Measurements from ENCODE around the gene ZNF716. TPM values are rescaled to one million over a fixed set of nuclear protein-coding genes. Genes with fewer than 3 reads are reported as not detected.
"Not testable (repeated sequence)": the region's sequence is repeated elsewhere in the genome, so short reads cannot be mapped to it uniquely, and the experiment has no call there.

Gene ZNF716
- total RNA-seq = not detected

- DNase-seq = no peak
These were observed at the start of gene ZNF716 for GRCh38 chr7:57449904-57450303. ZNF716 (plus strand) TSS chr7:57450177; CDS start chr7:57450289, 112 bp downstream.

DNA sequence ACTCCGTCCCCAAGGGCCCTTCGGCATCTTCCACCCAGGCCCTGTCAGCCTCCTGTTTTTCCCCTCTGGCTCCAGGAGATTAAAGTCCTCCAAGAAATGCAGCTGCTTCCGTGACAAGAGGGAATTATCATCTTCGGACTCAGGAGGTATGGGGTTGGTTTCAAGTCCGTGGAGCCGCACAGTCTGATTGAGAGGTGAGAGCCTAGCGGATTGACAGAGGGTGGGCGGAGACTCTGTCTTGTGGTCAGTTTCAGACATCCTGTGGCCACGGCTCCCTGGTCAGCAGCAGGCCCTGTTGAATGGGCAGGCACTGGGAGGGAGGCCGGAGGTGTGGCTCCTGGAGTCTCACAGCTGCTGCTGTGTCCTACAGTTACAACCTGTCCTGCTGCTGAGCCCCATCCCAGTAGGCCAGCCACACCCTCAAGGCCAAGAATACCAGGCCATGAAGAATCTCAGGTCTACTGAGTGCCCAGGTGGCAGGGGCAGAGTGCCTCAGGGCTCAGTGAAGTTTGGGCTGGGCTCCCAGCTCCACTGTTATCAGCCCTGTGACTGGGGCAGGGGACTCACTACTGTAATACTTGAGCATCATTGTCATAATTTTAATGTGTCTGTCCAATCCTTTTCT, 49.3 kb upstream of the ZNF716 start:
- DNase-seq = no peak

DNA sequence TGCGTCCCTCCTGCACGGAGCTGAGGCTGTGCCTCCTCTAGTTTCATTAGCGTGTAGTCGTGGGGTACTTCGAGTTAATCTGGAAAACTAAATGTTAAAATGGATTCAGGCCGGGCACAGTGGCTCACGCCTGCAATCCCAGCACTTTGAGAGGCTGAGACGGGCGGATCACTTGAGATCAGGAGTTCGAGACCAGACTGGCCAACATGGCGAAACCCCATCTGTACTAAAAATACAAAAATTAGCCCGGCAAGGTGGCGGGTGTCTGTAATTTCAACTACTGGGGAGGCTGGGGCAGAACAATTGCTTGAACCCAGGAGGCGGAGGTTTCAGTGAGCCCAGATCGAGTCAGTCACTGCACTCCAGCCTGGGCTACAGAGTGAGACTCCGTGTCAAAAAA, 46.9 kb upstream of the ZNF716 start:
- DNase-seq = not testable (repeated sequence)

DNA sequence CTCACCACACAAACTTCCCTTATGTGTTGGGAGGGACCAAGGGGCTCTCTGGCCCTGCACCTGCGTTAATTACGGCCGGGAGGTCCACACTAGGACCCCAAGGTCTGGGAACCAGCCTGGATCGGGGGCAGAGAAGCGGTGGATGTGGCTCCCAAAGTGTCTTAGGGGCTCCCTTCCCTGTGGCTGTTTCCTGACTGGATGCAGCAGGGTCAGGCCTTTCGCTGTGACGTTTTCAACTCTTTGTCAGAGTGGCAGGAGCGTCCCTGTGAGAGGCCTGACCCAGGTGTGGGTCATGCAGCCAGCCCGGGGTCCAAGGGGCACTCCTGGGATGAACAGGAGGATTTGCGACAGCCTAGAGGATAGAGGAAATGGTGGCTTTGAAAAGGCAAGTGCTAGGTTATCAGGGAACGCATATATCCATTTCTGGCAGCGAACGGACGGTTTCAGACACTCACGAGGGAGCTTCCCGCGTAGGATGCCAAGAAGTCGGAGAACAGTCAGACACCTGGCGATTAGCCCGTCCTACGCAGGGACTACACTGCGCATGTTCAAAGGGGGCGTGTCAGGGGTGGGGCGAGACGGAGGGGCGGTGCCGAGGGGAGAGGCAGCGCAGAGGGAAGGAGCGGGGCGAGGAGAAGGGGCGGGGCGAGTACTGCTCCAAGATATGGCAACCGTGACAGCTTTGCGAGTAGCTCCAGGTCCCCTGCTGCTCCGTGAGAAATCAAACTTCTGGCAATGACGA, 46.2 kb upstream of the ZNF716 start:
- DNase-seq = no peak

DNA sequence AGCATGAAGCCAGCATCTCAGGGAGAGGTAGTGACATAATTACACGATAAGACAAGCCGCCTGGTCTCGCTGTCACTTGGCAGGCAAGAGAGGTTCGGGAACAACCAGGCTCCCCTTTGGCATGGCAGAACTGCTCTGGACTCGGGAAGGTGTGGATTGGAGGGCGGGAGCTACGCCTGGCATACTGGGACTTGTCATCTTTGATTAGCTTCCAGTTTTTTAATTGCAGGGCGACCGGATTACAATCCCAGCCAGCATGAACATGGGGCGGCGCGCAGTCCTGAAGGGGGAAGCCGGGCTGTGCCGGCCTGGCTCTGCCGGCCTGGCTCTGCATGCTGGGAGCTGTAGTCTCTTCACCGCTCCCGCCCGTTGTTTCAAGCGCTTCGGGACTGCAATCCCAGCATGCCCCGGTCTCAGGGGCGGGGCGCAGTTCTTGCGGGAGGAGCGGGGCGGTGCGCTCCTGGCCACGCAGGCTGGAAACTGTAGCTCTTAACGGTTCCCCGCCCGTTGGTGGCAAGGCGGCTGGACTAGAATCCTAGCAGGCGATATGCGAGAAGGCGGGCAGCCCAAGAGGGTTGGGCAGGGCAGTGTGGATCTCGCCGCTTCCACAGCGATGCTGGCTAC, 45.5 kb upstream of the ZNF716 start:
- DNase-seq = no peak

DNA sequence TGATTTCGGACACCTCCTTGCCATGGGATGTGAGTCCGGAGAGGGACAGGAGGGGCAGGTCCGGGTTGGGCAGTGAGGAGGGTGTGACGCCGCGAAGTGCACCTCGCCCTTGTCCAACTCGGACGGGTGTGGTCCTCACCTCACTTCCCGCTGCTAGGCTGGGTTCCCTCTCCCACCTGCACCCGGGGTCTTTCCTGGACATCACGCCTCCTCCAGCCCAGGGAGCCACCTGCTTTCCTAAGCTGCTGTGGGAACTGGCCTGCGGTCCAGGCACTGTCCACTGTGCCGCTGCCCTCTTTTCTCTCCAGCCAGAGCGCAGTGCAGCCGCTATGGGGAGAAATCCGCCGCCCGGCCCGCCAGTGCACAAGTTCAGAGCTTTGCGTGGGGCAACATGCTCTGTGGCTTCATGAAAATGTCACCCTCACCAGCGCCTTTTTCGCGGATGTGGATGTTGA, 45.0 kb upstream of the ZNF716 start:
- DNase-seq = no peak

DNA sequence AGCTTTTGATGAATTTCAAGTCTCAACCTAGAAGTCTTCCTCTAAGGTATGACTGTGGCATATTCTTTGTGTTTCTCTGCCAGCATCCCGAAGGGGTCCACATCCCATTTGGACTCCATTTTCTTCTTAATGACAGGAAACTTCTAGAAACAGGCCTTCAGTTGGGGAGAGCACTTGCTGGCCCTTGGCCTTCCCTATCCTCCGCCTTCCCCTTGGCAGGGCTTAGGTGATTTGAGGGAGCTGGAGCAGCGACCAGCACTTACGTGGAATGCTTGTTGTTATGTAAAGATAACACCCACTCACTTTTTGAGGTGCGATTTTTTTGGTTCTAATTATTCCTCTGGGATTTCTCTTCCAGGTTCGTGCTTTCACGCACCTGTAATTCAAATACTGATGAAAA, 42.9 kb upstream of the ZNF716 start:
- DNase-seq = no peak

- no peak for DNase-seq
These were observed 37.8 kb upstream of the ZNF716 start for GRCh38 chr7:57412168-57412567.

DNA sequence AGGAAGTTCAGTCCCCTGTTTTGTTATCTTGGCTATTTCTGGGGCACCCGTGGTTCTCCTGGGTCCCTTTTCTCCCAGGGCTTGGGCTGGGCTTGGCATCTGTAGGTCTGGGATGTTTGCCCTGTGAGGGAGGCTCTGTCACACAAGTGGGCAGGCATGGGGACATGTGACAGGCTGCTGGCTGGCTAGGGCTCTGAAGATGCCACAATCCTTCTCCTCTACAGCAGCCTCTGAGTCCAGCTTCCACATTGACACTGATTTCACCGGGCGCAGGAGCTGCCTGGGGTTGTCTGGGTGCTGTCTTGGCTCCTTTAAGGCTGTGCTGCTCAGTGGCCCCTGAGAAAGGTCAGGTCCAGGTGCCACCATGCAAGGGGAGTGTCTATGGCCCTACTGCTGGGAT, 37.4 kb upstream of the ZNF716 start:
- DNase-seq = no peak

DNA sequence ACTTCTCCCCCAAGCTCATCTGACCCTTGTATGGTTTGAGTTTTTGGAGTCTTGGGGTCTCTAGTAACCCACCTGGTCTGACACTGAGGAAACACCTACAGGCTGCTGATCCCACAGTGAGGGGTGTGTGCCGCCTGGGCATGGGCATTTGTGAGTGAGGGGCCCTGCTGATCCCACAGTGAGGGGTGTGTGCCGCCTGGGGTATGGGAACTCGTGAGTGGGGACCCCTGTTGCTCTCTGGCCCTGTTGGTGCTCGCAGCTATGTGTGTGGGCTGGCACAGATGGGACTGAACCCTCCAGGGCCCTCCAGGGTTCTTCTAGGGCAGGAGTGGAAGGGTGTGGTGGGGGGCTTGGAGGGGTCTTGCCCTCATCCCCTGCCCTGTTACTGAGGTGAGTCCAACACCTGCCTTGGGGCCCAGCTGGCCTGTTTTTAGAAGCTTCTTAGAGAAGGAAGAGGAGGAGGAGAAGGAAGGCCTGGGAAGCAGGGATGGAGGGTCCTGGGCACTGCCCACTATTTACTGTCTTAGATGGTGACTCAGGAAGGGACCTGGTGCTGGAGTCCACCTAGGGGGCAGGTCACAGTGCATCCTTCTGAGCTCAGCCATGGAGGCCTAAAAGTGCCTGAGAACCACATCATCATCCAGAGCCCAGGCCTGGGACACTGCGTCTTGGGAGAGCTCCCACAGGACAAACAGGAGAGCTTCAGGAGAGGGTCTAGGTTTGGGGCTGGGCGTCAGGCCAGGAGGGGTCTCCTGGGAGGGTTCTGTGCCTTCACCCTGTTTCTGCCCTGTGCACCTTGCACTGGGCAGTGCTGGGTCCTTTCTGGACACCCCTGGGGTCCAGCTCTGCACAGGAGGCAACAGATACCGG, 36.2 kb upstream of the ZNF716 start:
- DNase-seq = no peak

DNA sequence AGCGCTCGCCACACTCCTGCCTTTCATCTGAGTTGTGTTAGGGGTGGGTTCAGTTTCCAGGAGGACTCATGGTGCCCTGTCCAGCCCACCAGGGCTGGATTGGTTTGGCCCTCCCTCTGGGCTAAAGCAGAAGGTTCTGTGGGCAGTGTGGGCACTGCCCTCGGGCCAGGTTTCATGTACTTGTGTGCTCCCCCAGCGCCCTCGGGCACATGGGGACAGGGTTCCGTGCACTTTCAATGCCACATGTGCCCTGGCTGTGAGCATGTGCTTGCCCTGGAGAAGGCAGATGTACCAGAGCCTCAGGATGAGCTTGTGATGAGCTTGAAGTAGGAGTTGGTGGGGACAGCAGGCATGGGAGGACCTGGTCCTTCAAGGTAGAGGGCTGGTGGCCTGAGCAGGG, 35.6 kb upstream of the ZNF716 start:
- no peak for DNase-seq

- no peak for DNase-seq
These were observed 35.1 kb upstream of the ZNF716 start for GRCh38 chr7:57414852-57415251.

GRCh38 chr7:57415326-57415725, 34.7 kb upstream of the ZNF716 start:
- DNase-seq = no peak

- no peak for DNase-seq
These were observed 34.2 kb upstream of the ZNF716 start for GRCh38 chr7:57415730-57416129.

- DNase-seq = no peak
These were observed 33.2 kb upstream of the ZNF716 start for GRCh38 chr7:57416601-57417358.

DNA sequence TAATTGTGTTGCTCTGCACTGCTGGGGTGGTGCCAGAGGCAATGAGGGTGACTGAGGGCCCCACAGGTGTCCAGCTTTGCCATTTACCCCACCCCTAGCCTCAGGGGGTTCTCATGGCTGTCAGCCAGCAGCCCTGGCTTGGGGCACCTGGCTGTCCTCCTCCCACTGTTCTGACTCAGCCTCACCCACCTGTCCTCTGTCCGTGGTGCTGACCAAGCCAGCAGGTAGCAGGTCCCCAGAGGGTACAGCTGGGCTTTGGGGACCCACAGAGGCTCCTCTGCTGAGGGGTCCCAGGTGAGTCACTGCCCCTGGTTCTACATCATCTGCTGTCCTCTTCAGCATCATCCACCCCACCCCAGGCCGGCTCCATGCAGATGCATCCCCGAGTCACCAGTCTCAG, 32.2 kb upstream of the ZNF716 start:
- DNase-seq = no peak

GRCh38 chr7:57423768-57424167, 26.2 kb upstream of the ZNF716 start:
- no peak for DNase-seq

DNA sequence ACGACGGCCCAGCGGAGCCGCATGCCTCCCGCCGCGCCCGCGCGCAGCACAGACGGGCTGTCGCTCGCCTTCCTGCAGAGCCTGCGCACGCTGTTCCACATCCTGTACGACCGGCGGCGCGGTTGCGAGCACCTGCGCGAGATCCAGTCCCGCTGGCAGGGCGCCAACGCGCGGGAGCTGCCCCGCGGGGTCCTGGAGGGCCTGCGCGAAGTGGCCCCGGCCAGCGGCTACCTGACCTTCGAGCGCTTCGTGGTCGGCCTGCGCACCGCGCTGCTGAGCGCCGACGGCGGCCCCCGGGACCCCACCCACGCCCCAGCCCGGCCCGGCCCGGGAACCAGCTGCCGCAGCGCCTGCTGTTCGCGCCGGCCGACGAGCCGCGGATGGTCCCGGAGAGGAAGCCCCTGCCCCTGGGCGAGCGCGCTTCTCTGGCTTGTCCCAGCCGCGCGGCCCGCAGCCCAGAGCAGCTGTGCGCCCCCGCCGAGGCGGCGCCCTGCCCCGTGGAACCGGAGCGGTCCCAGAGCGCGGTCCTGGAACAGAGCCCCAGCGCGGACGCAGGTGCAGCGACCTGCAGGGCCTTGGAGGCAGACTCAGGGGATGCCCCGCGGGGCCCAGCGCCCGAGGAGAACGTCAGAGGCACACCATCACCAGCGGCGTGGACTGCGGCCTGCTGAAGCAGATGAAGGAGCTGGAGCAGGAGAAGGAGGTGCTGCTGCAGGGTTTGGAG, 25.3 kb upstream of the ZNF716 start:
- no peak for DNase-seq

DNA sequence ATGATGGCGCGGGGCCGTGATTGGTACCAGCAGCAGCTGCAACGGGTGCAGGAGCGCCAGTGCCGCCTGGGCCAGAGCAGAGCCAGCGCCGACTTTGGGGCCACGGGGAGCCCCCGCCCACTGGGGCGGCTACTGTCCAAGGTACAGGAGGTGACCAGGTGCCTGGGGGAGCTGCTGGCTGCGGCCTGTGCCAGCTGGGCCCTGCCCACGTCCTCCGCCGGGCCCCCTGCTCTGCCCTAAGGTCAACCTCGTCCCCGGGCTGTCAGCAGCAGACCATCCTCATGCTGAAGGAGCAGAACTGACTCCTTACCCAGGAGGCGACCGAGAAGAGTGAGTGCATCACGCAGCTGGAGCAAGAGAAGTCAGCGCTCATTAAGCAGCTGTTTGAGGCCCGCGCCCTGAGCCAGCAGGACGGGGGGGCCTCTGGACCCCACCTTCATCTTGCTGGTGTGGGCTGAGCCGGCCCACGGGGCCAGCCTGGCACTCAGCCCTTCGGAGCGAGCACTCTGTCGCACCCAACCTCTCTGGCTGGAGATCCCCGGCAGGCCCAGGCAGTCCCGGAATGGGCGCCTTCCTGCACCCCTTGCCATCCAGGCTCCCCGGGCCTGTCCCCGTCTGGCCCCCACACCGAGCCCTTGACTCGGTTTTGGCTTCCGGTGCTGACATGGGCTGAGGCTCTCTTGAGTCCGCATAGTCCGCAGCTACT, 24.6 kb upstream of the ZNF716 start:
- no peak for DNase-seq

GRCh38 chr7:57425969-57426628, 23.9 kb upstream of the ZNF716 start:
- no peak for DNase-seq

Measured in skin of body (tissue), 2 donors.